Neural progenitor cell (in vitro differentiated cells): ENCODE results near the gene SFI1.

Experiments used
- CTCF ChIP-seq: fragments of 200-600 bp; sonication (generic); IDR thresholded peaks from 2 replicates; pipeline ENCODE4 v1.5.1; 2017; ENCODE audit warnings: antibody characterized with exemption, mild to moderate bottlenecking
- EZH2 ChIP-seq: fragments of 200-600 bp; sonication (generic); IDR thresholded peaks from 2 replicates; pipeline ENCODE4 v1.6.1; 2017; ENCODE audit warnings: antibody characterized with exemption, mild to moderate bottlenecking, moderate library complexity
- EZH2phosphoT487 ChIP-seq: fragments of 200-600 bp; sonication (generic); IDR thresholded peaks from 2 replicates; pipeline ENCODE4 v1.6.1; 2017; ENCODE audit warnings: antibody characterized with exemption

- TF ChIP-seq CTCF (no peak), EZH2 (no peak), EZH2phosphoT487 (no peak)
Observed at GRCh38 chr22:31584804-31585160, 88.4 kb downstream of the SFI1 start.
